HepG2 (cell line): ENCODE results near the gene CDRT4. TPM values are rescaled to one million over a fixed set of nuclear protein-coding genes. Genes with fewer than 3 reads are reported as not detected.
"Not testable (repeated sequence)": the region's sequence is repeated elsewhere in the genome, so short reads cannot be mapped to it uniquely, and the experiment has no call there.

ENCODE experiments used
- ATAC-seq: fragments of 200-7000 bp; cut with Tn5 transposase; 3 replicates; pipeline ENCODE4 v1.9.1; 2020; ENCODE audit warnings: mild to moderate bottlenecking, moderate library complexity
- BruUV-seq: library from RNA; stranded (reverse); fragments of 400-500 nt; replicated peaks from 2 replicates; lab custom pipeline; 2021; lab: Mats Ljungman, UMichigan
- CTCF ChIA-PET: fragments of 300-600 bp; formaldehyde crosslinking; extraction: SDS; loops from one replicate; lab custom pipeline; 2021; ENCODE audit warnings: low total read pairs, inconsistent platforms, low intra/inter-chr PET ratio; lab: Yijun Ruan, JAX
- POLR2A ChIA-PET: fragments of 350-600 bp; sonication (Branson Sonifier 250); formaldehyde crosslinking; loops from one replicate; lab custom pipeline; 2020; ENCODE audit warnings: antibody characterized with exemption, inconsistent platforms; lab: Yijun Ruan, JAX
- DNase-seq: peaks from one replicate; pipeline ENCODE4 v3.0.0-alpha.2; 2015; ENCODE audit warnings: low spot score
- FAIRE-seq: peaks from 3 replicates; lab custom pipeline; 2011; peaks lifted over from hg19 to GRCh38; lab: Jason Lieb, UNC
- H2AFZ ChIP-seq: one replicate; pipeline ENCODE4 v1.6.1; 2011; ENCODE audit warnings: low read length, inconsistent platforms
- H3K27ac ChIP-seq: fragments of 300-600 bp; 3 replicates; pipeline ENCODE4 v1.8.0; 2011; ENCODE audit warnings: mixed run types, mild to moderate bottlenecking, mixed read lengths, low read length, inconsistent platforms; ENCODE audit not compliant: insufficient read depth; ENCODE audit errors: extremely low read length
- H3K27me3 ChIP-seq, 2 experiments: fragments of 200-600 bp in 1 of 2; 2 replicates in 1 of 2; 3 replicates in 1 of 2; pipeline versions ENCODE4 v1.6.0 to v1.8.0; 2011; ENCODE audit warnings: low read length in 2 of 2, mild to moderate bottlenecking in 2 of 2, moderate library complexity in 2 of 2, inconsistent platforms in 1 of 2; ENCODE audit not compliant: insufficient read depth in 2 of 2, control insufficient read depth in 1 of 2
- H3K36me3 ChIP-seq, 2 experiments: fragments of 200-600 bp in 1 of 2; replicated peaks in 1 of 2; 2 replicates in 1 of 2; 3 replicates in 1 of 2; pipeline versions ENCODE4 v1.5.1 to v1.8.0; 2011; ENCODE audit warnings: low read length in 2 of 2, inconsistent platforms in 1 of 2; ENCODE audit not compliant: insufficient read depth in 2 of 2, control insufficient read depth in 1 of 2
- H3K4me1 ChIP-seq: 2 replicates; pipeline ENCODE4 v1.5.1; 2012; ENCODE audit warnings: low read length, inconsistent platforms; ENCODE audit not compliant: insufficient read depth
- H3K4me2 ChIP-seq: 2 replicates; pipeline ENCODE4 v1.6.0; 2011; ENCODE audit warnings: low read depth, low read length, inconsistent platforms
- H3K4me3 ChIP-seq, 3 experiments: fragments of 200-600 bp in 1 of 3; sonication (generic), shearing (Covaris generic) in 1 of 3; replicated peaks in 1 of 3; 2 replicates each; pipeline ENCODE4 v1.5.1; 2011 to 2016; ENCODE audit warnings: low read length in 3 of 3, inconsistent platforms in 2 of 3, low read depth in 2 of 3, mild to moderate bottlenecking in 2 of 3, control low read depth in 1 of 3, mixed read lengths in 1 of 3; ENCODE audit not compliant: insufficient read depth in 1 of 3
- H3K79me2 ChIP-seq: one replicate; pipeline ENCODE4 v1.6.1; 2011; ENCODE audit warnings: low read length, inconsistent platforms; ENCODE audit not compliant: insufficient read depth
- H3K9ac ChIP-seq: 2 replicates; pipeline ENCODE4 v1.6.0; 2011; ENCODE audit warnings: mild to moderate bottlenecking, low read depth, low read length, inconsistent platforms; ENCODE audit not compliant: insufficient read depth
- H3K9me3 ChIP-seq: 2 replicates; pipeline ENCODE4 v1.5.1; 2012; ENCODE audit warnings: mild to moderate bottlenecking, low read length
- H4K20me1 ChIP-seq: 2 replicates; pipeline ENCODE4 v1.6.0; 2011; ENCODE audit warnings: inconsistent platforms, mild to moderate bottlenecking, low read length, moderate library complexity; ENCODE audit not compliant: insufficient read depth
- SALL1 ChIP-seq: sonication (generic); formaldehyde crosslinking; IDR thresholded peaks from 2 replicates; pipeline ENCODE4 v1.8.0; 2022; ENCODE audit warnings: mild to moderate bottlenecking, missing genetic modification reagents
- U2AF2 ChIP-seq: fragments of 200-400 bp; formaldehyde crosslinking; IDR thresholded peaks from 2 replicates; pipeline ENCODE4 v1.6.1; 2017; ENCODE audit warnings: low read depth, mild to moderate bottlenecking, low read length
- ZEB1 ChIP-seq: IDR thresholded peaks from 2 replicates; pipeline ENCODE4 v1.6.1; 2012; ENCODE audit warnings: mild to moderate bottlenecking, low read depth, inconsistent platforms; ENCODE audit not compliant: insufficient replicate concordance
- ZNF598 ChIP-seq: sonication (generic); formaldehyde crosslinking; IDR thresholded peaks from 2 replicates; pipeline ENCODE4 v1.5.1; 2020; ENCODE audit warnings: mild to moderate bottlenecking, missing genetic modification reagents, borderline replicate concordance
- WGBS: methylation state at CpG from one replicate; pipeline ENCODE4 v1.1.6; 2017; ENCODE audit warnings: low lambda C conversion rate; 5-methylcytosine and 5-hydroxymethylcytosine counted together
- in situ Hi-C: cut with HindIII; loops from 2 replicates; pipeline ENCODE4 v1.10.0; 2017; ENCODE audit warnings: low pct_unique_long_range_greater_than_20kb; ENCODE audit not compliant: extremely low pct_ligation_motif_present
- intact Hi-C: fragments of 100-400 bp; cut with micrococcal nuclease; formaldehyde crosslinking; loops from one replicate; pipeline ENCODE4 v1.10.0; 2022; ENCODE audit not compliant: unreplicated experiment
- polyA plus RNA-seq, 8 experiments: library from polyadenylated mRNA; depleted of rRNA in 3 of 8; stranded (reverse) in 7 of 8; unstranded in 1 of 8; fragments of >200 nt; fragmentation: Illumina TruSeq in 4 of 8; extraction: Trizol in 4 of 8; gene quantifications; 2 replicates each; pipeline versions ENCODE4 v1.2.1 to v1.2.3, GENCODE V29; 2011 to 2016; ENCODE audit warnings: low read depth in 4 of 8, missing spikeins in 1 of 8, mixed read lengths in 1 of 8; ENCODE audit not compliant: insufficient read depth in 1 of 8
- total RNA-seq, 5 experiments: library from RNA; depleted of rRNA; stranded (reverse); fragments of >200 nt; fragmentation: Illumina TruSeq; extraction: Trizol; gene quantifications; 2 replicates each; pipeline ENCODE4 v1.2.3, GENCODE V29; 2016; ENCODE audit warnings: low read depth in 1 of 5

The CDRT4 gene
- total and polyA plus RNA-seq, 2 of the 13 experiments (the other 11 are each of a cell fraction or from before 2014, with no cell fraction given) = 5.8 to 12.1 TPM

DNA sequence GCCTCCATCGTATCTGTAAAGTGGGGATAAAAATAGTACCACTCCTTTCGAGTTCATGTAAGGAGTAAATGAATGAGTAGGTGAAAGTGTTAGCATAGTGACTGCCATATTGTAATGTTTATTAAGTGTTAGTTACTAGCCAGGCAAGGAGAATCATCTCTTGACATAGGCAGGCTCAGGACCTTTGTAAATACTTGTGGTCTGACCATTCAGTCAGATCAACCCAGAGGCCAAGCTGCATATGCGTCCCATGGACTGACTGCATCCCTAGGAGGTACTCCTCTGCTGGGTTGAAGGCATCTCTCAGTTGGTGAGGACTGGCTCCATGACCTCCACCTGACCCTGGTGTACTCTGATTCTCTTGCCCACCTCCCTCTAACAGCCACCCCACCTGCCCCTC lies 40.5 kb upstream of the CDRT4 start (continued):
- no peak for TF ChIP-seq SALL1

DNA sequence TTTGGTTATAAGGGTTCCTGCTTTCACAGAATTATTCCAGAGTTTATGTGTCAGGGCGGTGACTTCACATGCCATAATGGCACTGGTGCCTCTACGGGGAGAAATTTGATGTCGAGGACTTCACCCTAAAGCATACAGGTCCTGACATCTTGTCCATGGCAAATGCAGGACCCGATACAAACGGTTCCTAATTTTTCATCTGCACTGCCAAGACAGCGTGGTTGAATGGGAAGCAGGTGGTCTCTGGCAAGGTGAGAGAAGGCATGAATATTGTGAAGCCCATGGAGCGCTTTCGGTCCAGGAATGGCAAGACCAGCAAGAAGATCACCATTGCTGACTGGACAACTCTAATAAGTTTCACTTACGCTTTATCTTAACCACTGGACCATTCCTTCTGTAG lies 39.6 kb upstream of the CDRT4 start:
- ATAC-seq (no peak), FAIRE-seq (no peak)

DNA sequence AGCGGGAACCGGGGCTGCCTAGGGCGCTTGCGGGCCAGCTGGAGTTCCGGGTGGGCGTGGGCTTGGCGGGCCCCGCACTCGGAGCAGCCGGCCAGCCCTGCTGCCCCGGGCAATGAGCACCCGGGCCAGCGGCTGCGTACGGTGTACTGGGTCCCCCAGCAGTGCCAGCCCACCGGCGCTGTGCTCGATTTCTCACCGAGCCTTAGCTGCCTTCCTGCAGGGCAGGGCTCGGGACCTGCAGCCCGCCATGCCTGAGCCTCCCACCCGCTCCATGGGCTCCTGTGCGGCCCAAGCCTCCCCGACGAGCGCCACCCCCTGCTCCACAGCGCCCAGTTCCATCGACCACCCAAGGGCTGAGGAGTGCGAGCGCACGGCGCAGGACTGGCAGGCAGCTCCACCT lies 38.3 kb upstream of the CDRT4 start:
- intact Hi-C loops, CTCF ChIA-PET: not testable (repeated sequence)

More for the DNA sequence above, 39.6 kb upstream of the CDRT4 start:
- no peak overlapping the region for H3K27ac ChIP-seq
- in situ Hi-C loops (no loop called here), intact Hi-C loops (no loop called here)
- no peaks in the 10 kb centered on the region for H3K9me3 ChIP-seq
- peaks cover 6 to 40% of the 10 kb centered on the region in 2 experiments for H3K36me3 ChIP-seq
- H3K27me3 ChIP-seq = no peaks in the 10 kb centered on the region
- H3K9ac ChIP-seq = no peak overlapping the region
- no peak overlapping the region for H3K4me3 ChIP-seq
- no peaks in the 10 kb centered on the region for H3K79me2 ChIP-seq
- H3K4me1 ChIP-seq = no peaks in the 10 kb centered on the region
- H3K4me2 ChIP-seq = no peak overlapping the region
- no peaks in the 10 kb centered on the region for H4K20me1 ChIP-seq
- ChIA-PET CTCF (no interaction called here), POLR2A (no interaction called here)
- no TSS peak for BruUV-seq
- 100% methylated on average over 6 of the region's 9 CpGs for WGBS
- TF ChIP-seq ZNF598 (CRISPR knock-in tag) = no peak
- TF ChIP-seq U2AF2 = no peak
- no peak for TF ChIP-seq ZEB1
- TF ChIP-seq, all 625 proteins: peak for 0
- no peak for DNase-seq
- no peak overlapping the region for H2AFZ ChIP-seq

More for the DNA sequence above, 38.3 kb upstream of the CDRT4 start:
- 100% methylated on average over 2 of the region's 32 CpGs for WGBS
- H3K36me3 ChIP-seq = peaks cover 9 to 47% of the 10 kb centered on the region in 2 experiments
- in situ Hi-C loops, FAIRE-seq, H3K4me2 ChIP-seq, BruUV-seq, H2AFZ ChIP-seq, H3K27me3 ChIP-seq, H3K4me1 ChIP-seq, POLR2A ChIA-PET, H3K9ac ChIP-seq, H3K79me2 ChIP-seq, H3K27ac ChIP-seq, H3K4me3 ChIP-seq, DNase-seq, ATAC-seq, H4K20me1 ChIP-seq, H3K9me3 ChIP-seq: not testable (repeated sequence)
